ENCODE measurements around the gene DSP. TPM values are rescaled to one million over a fixed set of nuclear protein-coding genes. Genes with fewer than 3 reads are reported as not detected.

DSP gene
- total RNA-seq, 4 donors from 2014 or later, result 3.5 to 6.0 (median 4.7) TPM

- Histone ChIP-seq H3K36me3 (peaks cover 0 to 4% (median 0%) of the 10 kb centered on the region in 3 donors), H3K4me3 (no peak overlapping the region), H3K27ac (peak overlapping the region in 2 of 4 donors; percentile 66 to 67), H3K9me3 (no peaks in the 10 kb centered on the region), H3K27me3 (no peaks in the 10 kb centered on the region), H3K4me1 (peaks cover 0 to 22% (median 0%) of the 10 kb centered on the region in 4 donors)
- TF ChIP-seq EP300 (IDR thresholded peaks at IDR 0.05) (peak in 1 of 2 donors; percentile 79), CTCF (IDR thresholded peaks at IDR 0.05) (peak in 1 of 5 experiments; percentile 10), POLR2A (IDR thresholded peaks at IDR 0.05) (no peak)
- peak in 1 of 2 donors; percentile 65 for DNase-seq (ENCODE audit: low spot score in 2 of 2)
- WGBS, 2 donors, result 33 to 44% methylated on average over 12 of the region's 12 CpGs
These were observed 76.6 kb downstream of the DSP start for GRCh38 chr6:7617801-7618764.

- Histone ChIP-seq H3K36me3 (no peaks in the 10 kb centered on the region), H3K27ac (no peak overlapping the region), H3K9me3 (no peaks in the 10 kb centered on the region), H3K4me1 (peaks cover 0 to 15% (median 0%) of the 10 kb centered on the region in 4 donors), H3K27me3 (no peaks in the 10 kb centered on the region), H3K4me3 (no peak overlapping the region)
- no peak for DNase-seq (ENCODE audit: low spot score in 2 of 2)
- TF ChIP-seq POLR2A (IDR thresholded peaks at IDR 0.05), result no peak
- TF ChIP-seq CTCF (IDR thresholded peaks at IDR 0.05), result no peak
- TF ChIP-seq EP300 (IDR thresholded peaks at IDR 0.05), result no peak
- 86 to 87% methylated on average over 5 of the region's 5 CpGs for WGBS, 2 donors
These were observed 80.3 kb downstream of the DSP start for GRCh38 chr6:7621761-7622160.

GRCh38 chr6:7624796-7625710 is 83.6 kb downstream of the DSP start:
- H3K4me3 ChIP-seq, result no peak overlapping the region
- DNase-seq (ENCODE audit: low spot score in 2 of 2), result no peak
- H3K27me3 ChIP-seq, result no peaks in the 10 kb centered on the region
- 37 to 47% methylated on average over 4 of the region's 4 CpGs for WGBS, 2 donors
- TF ChIP-seq EP300 (IDR thresholded peaks at IDR 0.05) (no peak), POLR2A (IDR thresholded peaks at IDR 0.05) (no peak), CTCF (IDR thresholded peaks at IDR 0.05) (no peak)
- peaks cover 0 to 4% (median 0%) of the 10 kb centered on the region in 4 donors for H3K4me1 ChIP-seq
- H3K9me3 ChIP-seq, result no peaks in the 10 kb centered on the region
- no peak overlapping the region for H3K27ac ChIP-seq
- no peaks in the 10 kb centered on the region for H3K36me3 ChIP-seq

GRCh38 chr6:7628479-7628878 is 87.0 kb downstream of the DSP start:
- no peaks in the 10 kb centered on the region for H3K36me3 ChIP-seq
- no peaks in the 10 kb centered on the region for H3K9me3 ChIP-seq
- H3K27ac ChIP-seq, result no peak overlapping the region
- no peaks in the 10 kb centered on the region for H3K27me3 ChIP-seq
- 65 to 71% methylated on average over 2 of the region's 2 CpGs for WGBS, 2 donors
- no peak for DNase-seq (ENCODE audit: low spot score in 2 of 2)
- peaks cover 0 to 8% (median 0%) of the 10 kb centered on the region in 4 donors for H3K4me1 ChIP-seq
- H3K4me3 ChIP-seq, result no peak overlapping the region
- no peak for TF ChIP-seq EP300 (IDR thresholded peaks at IDR 0.05)
- no peak for TF ChIP-seq POLR2A (IDR thresholded peaks at IDR 0.05)
- no peak for TF ChIP-seq CTCF (IDR thresholded peaks at IDR 0.05)

Measured in tibial nerve (tissue), 4 donors.